ENCODE measurements around the gene AQR.
A peak's percentile ranks its signal among the peaks of the same experiment; 100 is the strongest.
"Not testable (repeated sequence)": the region's sequence is repeated elsewhere in the genome, so short reads cannot be mapped to it uniquely, and the experiment has no call there.

Gene AQR

DNA sequence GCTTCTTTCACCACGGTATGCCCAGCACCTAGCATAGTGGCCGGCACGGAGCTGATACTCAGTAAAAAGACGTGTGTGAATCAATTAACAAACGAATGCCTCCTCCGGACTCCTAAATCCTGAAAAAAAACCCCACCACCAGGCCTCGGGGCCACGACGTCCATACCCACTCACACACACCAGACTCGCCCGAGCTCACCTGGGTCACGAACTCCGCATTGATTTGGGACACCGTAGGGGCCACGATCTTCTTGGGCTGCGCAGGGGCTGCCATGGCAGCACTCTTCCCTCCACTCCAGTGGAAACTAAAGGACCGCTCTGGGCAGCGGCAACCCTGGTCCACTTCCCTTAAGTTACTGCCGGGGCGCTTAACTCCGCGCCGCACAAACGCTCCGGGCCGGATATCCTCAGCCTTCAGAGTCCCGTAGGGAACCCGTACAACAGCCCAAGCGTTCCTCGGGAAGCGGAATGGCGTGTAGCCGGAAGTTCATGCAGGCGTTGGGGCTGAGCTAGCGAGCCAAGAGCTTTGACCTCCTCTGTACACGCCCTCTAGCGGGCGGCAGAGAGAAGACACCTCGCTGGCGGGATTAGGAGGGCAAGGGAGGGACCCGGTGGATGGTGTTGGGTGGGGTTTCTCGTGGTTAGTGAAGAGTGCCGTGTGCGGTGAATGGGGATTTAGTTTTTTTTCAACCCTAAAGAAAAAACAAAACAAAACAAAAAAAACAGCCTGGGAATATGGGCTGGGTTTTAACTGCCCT is at the start of gene AQR:
TSS of gene AQR (minus strand) at position 403 of the 758 bp plus-strand sequence. CDS start at position 274, 129 bp downstream.
- DNase-seq (ENCODE audit: low read depth) = peak; percentile 89

DNA sequence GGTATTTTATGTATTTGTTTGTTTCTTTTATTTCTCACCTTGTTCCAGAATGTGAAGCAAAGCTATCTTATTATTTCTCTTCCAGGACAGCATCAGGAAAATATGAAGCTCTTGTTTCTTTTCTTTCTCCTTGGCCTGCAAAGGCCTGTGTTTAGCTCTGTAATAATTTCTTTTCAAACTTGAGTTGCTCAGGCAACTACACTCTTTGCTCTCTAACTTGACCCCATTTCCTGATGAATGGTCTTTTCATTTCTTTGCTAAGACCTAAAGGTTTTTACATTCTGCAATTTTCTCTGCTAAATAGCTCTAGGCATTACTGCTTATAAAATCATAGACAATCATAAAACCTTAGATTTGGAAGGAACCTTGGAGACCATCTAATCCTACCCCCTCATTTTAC is 44.7 kb upstream of the AQR start:
- DNase-seq (ENCODE audit: low read depth) = no peak

DNA sequence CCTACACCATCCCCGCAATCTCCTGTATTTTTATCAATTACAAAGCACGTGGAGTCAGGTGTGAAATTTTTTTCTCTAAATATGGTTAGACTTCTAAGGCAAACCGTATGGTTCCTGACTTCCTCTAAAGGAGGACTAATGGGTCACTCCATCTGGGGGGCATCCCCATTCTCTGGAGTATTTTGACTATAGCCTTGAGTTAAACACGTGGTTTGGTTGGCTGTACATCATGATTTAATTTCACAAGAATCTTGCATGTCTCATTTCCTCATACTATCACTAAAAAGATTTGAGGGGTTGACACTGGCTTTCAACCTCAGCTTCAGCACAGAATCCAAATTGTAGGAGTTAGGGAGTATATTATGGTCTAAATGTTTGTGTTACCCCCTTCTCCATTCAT is 43.8 kb upstream of the AQR start:
- no peak for DNase-seq (ENCODE audit: low read depth)

DNA sequence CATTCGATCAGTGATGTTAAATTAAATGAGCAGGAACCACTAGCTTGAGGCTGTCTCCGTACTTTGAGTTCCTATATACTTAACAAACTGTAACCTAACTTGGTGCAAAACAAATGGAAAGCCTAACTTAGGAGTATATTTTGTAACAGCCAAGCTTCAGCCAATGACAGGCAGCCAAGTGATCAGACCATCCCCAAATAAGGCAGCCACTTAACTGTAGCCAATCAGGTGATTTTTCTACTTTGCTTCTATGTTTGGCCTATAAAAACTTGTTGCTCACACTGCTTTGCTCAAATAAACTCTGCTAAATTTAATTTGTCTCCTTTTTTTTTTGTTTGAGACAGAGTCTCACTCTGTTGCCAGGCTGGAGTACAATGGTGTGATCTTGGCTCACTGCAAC is 37.9 kb upstream of the AQR start:
- no peak for DNase-seq (ENCODE audit: low read depth)

DNA sequence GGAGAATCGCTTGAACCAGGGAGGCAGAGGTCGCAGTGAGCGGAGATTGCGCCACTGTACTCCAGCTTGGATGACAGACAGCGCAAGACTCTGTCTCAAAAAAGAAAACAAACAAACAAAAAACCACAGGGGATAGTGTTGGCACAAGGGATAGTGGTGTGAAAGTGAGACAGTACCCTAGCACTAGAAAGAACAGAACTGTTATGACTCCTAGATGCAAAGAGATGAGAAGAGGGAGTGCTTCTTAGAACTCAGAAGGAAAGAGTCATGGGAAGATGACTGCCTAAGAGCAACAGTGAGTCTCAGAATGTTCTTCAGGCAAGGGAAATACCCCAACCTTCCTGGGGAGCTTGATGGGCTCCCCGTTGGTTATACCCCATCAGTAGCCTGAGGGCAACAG is 36.4 kb upstream of the AQR start:
- no peak for DNase-seq (ENCODE audit: low read depth)

DNA sequence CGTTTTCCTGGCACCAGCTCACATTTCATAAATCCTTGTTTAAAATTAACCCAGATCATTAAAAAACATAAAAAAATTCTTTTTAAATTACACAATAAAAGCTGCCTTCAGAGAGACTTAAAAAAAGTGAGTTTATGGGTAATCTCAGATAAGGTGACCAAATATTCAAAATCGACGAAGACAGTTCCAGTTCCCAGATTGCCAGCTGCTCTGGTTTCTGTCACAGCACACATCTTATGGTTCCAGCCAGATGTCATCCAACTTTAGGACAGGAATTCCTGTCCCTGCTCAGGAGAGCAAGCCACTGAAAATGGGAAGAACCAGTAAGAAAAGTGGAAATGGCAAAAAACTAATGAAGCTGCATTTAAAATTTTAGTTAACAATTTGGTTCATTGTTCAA is 34.4 kb upstream of the AQR start:
- DNase-seq (ENCODE audit: low read depth) = no peak

DNA sequence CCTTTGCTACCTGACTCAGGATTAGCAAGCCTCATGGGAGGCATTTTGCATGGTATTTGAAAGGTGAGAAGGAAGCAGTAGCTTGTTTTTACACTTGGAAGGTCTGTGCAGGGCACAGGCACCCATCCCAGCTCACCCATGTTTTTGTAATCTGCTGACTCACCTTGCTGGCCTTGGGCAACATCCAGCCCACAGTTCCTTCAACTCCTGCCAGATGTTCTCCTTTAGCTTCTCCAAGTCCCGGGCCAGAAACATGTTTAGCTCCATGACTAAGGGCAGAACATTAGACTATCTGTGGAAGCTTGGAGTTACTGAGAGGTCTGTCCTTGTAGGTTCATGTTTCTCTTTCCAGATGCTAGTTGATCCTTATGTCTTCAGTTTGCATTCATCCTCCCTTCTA is 31.0 kb upstream of the AQR start:
- no peak for DNase-seq (ENCODE audit: low read depth)

DNA sequence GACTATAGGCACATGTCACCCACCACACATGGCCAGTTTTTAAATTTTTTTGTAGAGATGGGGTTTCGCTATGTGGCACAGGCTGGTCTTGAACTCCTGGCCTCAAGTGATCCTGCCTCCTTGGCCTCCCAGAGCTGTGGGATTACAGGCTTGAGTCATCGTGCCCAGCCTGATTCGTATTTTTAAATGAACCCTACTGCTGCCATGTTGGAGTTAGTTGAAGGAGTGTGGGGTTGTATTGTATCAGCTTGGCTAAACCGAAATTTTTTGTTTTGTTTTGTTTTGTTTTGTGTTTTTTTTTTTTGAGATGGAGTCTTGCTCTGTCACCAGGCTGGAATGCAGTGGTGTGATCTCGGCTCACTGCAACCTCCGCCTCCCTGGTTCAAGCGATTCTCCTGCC is 30.4 kb upstream of the AQR start:
- DNase-seq (ENCODE audit: low read depth) = no peak

DNA sequence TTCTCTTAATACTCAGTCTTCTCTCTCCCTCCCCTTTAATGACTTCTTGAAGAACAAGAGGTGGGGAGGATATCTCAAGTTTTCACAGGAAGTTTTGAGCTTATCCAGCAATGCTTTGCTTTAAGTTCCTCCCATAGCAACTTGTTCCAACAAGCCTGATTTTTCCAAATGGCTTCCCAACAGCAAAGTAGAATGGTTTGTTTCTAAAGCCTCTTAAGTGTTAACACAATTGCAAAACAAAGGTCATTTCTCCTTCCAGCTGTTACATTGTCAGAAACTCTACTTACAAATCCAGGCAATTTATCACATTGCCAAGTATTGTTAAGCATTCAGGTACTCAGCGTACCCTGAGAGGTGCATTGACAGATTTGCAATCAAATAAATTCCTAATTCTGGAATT is 25.4 kb upstream of the AQR start:
- no peak for DNase-seq (ENCODE audit: low read depth)

DNA sequence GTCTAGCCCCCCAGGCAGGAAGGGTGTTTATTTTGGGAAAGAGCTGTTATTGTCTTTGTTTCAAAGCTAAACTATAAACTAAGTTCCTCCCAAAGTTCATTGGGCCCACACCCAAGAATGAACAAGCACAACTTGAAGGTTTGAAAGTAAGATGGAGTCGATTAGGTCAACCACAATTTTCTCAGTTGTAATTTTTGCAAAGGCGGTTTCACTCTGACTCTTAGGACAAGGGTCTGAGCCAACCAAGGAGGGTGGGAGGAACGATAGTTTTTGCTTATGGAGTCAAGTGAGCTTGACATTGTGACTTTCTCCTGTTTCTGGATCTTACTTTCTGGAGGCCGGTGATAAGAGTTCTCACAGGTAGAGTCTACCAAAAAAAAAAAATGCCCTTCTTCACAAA is 24.3 kb upstream of the AQR start:
- DNase-seq (ENCODE audit: low read depth) = no peak

DNA sequence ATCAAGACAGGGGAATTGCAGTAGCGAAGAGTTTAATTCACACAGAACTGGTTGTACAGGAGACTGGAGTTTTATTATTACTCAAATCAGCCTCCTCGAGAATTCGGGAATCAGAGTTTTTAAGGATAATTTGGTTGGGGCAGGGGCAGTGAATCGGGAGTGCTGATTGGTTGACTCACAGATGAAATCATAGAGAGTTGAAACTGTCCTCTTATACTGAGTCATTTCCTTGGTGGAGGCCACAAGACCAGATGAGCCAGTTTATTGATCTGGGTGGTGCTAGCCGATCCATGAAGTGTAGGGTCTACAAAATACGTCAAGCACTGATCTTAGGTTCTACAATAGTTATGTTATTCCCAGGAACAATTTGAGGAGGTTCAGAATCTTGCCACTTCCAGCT is 23.9 kb upstream of the AQR start:
- DNase-seq (ENCODE audit: low read depth) = no peak

DNA sequence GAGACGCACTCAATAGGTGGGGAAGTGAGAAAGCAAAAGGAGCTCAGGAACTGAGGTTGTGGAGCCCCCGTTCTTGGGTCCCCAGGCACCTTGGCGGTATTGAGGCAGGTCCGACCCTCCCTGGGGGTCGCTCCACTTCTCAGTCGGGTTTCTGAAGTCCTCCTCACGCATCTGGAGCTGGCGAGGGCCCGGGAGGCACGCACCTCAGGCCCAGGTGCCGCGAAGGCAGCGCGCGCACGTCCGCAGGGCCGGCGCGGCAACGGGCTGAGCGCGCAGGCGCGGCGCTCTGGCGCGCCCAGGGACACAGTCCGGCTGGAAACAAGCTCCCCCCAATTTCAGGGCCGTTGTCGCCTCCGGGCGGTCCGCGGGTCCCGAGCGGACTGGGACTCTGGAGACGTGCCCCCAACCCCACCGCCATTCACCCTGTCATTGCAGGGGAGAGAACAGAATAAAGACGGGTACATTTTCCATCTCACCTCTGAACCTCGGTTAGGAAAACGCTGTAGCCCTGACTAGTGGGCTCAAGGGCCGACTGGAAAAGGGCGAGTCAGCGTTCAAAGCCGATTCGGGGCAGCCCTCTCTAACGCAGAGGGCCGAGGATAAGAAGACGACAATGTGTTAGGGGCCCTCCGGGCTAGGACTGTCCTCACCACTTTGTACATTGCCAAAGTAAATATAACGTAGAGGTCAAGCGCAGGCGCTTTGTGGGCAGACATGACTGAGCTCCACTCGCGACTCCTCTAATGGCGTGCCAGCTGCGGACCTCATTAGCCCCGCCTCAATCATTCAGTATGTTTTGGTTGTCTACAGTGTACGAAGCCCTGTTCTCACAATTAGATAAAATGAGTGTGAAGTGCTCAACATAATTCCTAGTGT is 18.7 kb upstream of the AQR start, which contains the start of gene ZNF770:
TSS of gene ZNF770 (minus strand) at position 261 of the 876 bp plus-strand sequence. CDS start 4,853 bp downstream, outside the sequence.
- DNase-seq (ENCODE audit: low read depth) = peak; percentile 72

DNA sequence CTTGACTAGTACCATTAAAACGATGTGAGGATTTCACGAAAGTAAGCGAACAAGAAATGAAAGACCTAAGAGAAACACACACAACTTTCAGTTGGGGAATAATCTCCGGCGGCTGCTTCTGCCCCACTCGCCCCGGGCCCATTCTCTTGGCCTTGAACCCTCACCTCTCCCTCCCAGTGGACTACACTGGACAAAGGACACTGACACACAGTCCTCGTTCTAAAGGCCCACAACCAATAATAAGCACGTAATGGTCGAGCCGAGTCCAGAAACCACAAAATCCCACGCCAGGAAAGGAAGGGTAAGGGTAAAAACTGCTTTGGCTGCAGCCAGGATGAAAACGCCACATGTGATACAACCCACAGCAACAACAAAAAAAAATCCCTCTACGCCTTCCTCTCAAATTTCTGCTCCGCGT is 18.1 kb upstream of the AQR start:
- DNase-seq (ENCODE audit: low read depth) = no peak

DNA sequence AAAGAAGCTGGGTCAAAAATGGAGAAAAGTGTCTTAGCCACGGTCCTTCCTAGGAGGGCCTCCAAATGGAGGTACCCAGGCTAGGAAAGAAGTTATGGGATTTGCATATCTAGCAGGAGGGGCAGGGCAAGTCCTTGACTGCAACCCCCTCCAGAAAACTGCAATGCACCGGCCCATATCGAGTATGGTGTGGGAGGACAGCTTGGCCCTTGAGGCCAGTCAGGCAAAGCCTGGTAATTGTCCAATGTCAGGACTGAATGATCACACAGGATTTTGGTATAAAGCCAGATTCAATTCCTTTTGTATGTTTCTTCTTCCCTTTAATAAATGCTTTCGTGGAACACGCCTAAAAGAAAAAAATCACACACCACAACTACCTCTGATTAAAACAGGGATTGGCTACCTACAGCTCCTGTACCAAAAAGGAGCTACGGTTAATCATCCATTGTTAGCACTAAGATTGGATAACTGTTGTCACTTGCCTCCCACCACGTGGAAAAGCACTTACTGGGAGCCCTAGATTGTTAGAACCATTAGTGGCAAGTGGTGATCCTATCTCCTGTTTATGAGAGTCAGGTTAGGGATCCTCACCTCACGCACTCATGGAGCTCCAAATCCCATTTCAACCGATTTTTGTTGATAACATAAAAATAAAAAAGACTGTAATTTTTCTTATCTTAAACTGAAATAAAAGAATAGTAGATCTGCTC is 17.4 kb upstream of the AQR start:
- DNase-seq (ENCODE audit: low read depth) = no peak

DNA sequence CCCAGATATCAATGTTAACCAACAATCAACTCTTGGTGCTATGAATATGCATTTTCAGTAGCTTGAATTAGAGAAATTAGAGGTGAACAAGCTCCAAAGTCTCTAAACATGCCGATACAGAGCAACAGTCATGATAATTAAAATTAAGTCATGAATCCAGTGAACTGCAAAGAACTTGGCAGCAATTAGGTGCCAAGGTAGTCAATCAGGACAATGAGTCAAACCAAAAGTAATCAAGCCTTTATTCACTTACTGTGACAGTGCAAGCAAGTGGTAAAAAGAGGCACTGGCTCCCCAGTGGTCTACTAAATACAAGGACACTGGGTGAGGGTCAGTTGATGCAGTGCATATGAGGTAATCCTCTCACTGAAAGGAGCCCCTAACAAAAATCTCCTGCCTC is 16.8 kb upstream of the AQR start:
- no peak for DNase-seq (ENCODE audit: low read depth)

DNA sequence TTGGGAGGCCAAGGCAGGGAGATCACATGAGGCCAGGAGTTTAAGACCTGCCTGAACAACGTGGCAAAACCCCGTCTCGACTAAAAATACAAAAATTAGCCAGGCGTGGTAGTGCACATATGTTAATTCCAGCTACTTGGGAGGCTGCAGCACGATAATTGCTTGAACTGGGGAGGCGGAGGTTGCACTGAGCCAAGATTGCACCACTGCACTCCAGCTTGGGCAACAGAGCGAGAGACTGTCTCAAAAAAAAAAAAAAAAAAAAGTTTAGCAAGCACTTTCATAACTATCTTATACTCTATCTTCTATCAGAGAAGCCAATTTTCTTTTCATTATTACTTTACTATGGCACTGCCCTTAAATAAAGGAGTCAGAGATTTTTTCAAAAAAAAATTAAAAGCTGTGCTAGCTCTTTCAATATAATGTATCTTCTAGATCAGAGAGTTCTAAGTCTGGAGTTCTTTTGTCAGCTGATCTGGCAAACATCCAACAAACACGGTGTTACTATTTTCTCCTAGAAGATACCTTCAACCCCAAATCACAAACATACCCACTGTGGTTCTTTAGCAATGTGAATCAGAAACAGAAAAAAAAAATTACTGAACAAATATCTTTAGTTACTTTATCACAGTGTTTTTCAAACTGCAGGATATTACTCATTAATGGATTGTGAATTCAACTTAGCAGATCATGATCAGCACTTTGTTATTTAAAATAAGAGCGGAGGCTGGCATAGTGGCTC is 15.5 kb upstream of the AQR start:
- no peak for DNase-seq (ENCODE audit: low read depth)

DNA sequence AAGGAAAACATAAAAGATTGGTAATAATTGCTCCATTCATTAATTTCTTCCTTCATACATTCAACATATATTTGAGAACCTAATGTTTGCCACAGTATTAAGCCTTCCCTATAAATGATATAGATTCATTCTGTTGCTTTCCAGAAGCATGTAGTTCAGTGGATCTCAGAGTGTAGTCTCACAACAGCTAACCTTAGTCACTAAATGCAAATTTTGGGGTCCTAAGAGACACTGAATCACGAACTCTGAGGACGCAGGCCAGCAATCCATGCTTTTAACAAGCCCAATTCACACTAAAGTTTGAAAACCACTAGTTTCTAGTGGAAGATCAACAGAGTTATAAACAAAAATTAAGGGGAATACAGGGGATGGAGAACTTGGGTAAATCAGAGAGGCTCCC is 7.2 kb upstream of the AQR start:
- DNase-seq (ENCODE audit: low read depth) = no peak

DNA sequence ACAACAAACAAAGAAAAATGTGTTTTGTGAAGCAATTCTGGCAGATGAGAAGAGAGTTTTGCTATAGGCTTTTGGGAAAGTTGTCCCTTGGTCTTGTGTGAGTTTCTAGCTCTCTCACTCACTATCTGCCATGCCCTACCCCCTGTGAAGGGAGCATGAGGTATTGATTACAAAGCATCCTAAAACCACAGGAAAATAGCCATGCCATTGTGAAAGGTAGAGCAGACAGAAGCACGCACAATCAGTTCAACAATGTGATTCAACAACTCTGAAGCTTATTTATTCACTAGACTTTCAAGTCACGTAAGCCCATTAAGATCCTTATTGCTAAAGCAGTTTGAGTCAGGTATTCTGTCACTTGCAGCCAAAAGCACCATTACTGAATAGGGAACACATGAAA is 6.5 kb upstream of the AQR start:
- DNase-seq (ENCODE audit: low read depth) = no peak

DNA sequence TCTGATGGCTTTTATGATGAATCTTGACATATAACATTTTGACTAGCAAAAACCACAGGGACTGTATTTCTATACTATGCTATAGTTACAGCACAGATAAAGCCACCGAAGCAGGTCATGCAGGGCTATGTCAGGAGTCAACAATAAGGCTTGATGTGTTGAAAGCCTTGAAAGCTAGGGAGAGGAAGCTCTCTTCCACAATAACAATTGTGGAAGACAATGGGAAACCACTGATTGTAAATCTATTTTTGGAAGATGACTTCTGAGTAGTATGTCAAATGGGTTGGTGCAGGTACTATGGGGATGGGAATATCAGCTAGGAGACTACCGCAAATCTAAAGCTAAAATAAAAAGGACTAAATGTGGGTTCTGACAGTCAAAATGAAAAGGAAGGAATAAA is 4.0 kb upstream of the AQR start:
- no peak for DNase-seq (ENCODE audit: low read depth)

DNA sequence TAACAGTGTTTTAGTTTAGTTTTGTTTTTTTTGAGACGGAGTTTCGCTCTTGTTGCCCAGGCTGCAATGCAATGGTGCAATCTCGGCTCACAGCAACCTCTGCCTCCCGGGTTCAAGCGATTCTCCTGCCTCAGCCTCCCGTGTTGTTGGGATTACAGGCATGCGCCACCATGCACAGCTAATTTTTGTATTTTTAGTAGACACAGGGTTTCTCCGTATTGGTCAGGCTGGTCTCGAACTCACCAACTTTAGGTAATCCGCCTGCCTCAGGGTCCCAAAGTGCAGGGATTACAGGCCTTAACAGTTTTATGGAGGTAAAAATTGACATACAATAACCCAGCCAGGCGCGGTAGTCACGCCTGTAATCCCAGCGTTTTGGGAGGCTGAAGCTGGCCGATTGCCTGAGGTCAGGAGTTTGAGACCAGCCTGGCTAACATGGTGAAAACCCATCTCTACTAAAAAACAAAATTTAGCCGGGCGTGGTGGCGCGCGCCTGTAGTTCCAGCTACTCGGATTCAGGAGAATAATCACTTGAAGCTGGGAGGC is 629 bp upstream of the AQR start:
- not testable (repeated sequence) for DNase-seq (ENCODE audit: low read depth)

DNA sequence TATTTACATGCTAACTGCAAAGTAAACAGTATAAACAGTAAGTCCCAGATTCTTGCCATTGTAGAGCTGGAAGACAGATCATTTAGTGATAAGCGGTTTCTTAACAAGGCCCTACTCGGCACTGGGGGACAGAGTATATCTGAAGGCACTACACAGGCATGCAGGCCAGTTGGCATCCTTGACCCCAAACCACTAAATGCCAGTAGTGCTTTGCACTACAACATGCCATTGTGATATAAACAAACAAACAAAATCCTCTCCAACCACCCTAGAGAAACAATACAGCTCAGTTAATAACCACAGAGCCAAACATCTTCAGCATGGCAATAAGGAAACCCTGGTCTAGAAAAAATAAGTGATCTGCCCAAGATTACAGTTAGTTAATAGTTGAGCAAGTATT is 5.3 kb downstream of the AQR start:
- DNase-seq (ENCODE audit: low read depth) = no peak

DNA sequence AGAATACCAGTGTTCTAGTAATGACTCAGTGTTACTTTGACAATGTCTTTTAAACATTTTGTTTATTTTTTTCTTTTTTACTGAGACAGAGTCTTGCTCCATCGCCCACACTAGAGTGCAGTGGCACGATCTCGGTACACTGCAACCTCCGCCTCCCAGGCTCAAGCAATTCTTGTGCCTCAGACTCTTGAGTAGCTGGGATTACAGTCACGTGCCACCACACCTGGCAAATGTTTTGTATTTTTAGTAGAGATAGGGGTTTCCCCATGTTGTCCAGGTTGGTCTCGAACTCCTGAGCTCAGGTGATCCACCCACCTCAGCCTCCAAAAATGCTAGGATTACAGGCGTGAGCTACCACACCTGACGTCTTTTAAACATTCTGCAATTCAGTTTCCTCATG is 15.7 kb downstream of the AQR start:
- no peak for DNase-seq (ENCODE audit: low read depth)

All from activated gamma-delta T cell treated with anti-CD3 and anti-CD28 coated beads, Interleukin-2, amount 50 U/mL, for 16 hours (primary cell).